ENCODE measurements around the gene TMC3.

- TF ChIP-seq POLR2AphosphoS5 (IDR thresholded peaks at IDR 0.05; ENCODE audit: borderline replicate concordance, low read depth, low read length) (no peak), EZH2 (IDR thresholded peaks at IDR 0.05) (no peak), FOXP2 (optimal IDR thresholded peaks at IDR 0.05; ENCODE audit: control extremely low read depth, extremely low read length, insufficient read depth) (no peak)
These were observed 6.7 kb upstream of the TMC3 start for GRCh38 chr15:81380668-81381067.

Data from SK-N-MC (cell line).